KOPT-K1 (cell line): ENCODE results near the gene OR4E1.

Source experiments
- H3K27ac ChIP-seq: fragments of 200-600 bp; sonication (generic); 2 replicates; pipeline ENCODE4 v1.5.1; 2016; ENCODE audit warnings: antibody characterized with exemption, mild to moderate bottlenecking, low read depth, low read length; ENCODE audit not compliant: poor library complexity, severe bottlenecking
- H3K36me3 ChIP-seq: fragments of 200-600 bp; sonication (generic); 2 replicates; pipeline ENCODE4 v1.5.1; 2017; ENCODE audit warnings: antibody characterized with exemption, mild to moderate bottlenecking, low read length, moderate library complexity; ENCODE audit not compliant: insufficient read depth
- H3K9me3 ChIP-seq: fragments of 200-600 bp; sonication (generic); 2 replicates; pipeline ENCODE4 v1.5.1; 2017; ENCODE audit warnings: antibody characterized with exemption, low read length, mild to moderate bottlenecking; ENCODE audit not compliant: insufficient read depth, poor library complexity, severe bottlenecking

The OR4E1 gene

DNA sequence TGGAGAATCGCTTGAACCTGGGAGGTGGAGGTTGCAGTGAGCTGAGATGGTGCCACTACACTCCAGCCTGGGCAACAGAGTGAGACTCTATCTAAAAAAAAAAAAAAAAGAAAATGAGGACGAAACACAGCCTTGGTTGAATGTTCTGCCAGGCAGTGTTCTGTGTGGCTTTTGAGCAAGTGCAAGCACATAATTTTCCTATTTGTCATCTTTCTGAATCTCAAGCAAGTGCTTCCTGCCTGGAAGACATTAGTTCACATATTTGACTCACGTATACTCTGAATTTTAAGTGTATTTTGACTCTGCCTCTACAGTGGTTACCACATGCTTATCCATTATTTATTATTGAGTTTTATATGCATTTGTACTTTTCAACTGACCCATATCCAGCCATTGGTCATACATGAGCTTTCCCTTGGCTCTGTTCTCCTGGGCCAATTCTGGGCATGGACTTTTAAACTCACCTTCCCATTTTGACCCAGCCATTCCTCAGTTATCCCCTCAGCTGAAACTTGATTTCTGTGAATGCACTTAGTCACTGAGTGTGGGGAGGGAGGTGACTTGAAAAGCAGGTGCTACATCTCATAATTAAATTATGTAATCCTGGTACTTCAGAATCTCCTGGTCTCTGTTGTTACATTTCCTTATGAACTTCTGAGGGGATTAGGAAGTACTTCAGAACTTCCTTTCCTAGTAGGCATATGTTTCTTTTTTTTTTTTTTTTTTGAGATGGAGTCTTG lies 47.0 kb downstream of the OR4E1 start:
- Histone ChIP-seq H3K36me3 (no peaks in the 10 kb centered on the region), H3K9me3 (no peaks in the 10 kb centered on the region), H3K27ac (no peak overlapping the region)
